ENCODE data around the gene NLRP3. TPM values are rescaled to one million over a fixed set of nuclear protein-coding genes. Genes with fewer than 3 reads are reported as not detected.

Gene NLRP3
- not detected in 2 replicates for total RNA-seq

DNA sequence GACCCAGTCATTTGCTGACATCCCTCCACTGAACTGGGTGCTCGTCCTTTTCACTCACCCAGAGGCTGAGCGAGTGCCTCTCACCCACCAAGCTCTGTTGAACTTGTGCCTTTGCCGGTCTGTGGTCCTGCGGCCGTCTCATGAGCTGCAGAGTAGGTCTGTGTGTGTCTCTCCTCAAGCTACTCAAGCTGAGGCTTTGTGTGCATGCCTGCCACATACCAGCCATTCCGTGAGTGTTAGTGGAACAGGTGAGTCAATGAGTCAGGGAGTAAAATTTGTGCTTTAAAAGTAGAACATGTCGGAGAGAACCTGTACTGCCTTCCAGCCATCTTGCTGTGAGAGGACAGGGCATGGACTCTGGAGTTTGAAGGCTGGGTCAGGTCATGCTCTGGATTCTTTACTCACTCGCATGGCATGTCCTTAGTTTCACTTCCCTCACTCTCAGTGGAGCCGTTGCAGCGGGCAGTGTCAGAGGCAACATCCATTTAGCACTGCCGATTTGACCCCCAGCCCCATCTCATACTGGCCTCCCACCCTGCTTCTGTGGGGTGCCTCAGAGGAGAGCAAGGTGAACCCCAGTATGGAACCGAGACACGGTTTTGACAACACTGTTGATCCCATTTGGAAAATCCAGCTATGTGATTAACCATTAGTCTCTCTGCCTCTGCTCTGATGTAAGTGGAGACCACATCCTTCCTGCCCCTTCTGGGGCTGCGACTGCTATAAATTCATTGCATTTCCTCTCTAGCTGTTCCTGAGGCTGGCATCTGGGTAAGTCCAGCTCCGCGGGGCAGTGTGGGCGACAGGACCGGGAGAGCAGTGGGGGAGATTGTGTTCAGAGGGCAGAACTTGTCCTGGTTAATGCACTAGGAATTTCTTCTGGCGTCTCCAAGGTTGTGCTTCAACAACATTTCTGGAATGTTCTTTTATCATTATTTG, at the start of gene NLRP3:
TSS of gene NLRP3 (plus strand) at position 751 of the 939 bp plus-strand sequence. CDS start 2,628 bp downstream, outside the sequence.

Other genes with a start within 250 kb of the NLRP3 start
- 90.1 and 93.8 TPM in 2 replicates for gene ZNF124, start 244.2 kb upstream of the NLRP3 start, total RNA-seq
- not detected in 2 replicates for gene VN1R5, start 160.1 kb upstream of the NLRP3 start, total RNA-seq
- 20.4 and 22.8 TPM in 2 replicates for gene ZNF496, start 84.3 kb upstream of the NLRP3 start, total RNA-seq
- not detected in 2 replicates for gene OR2B11, start 41.9 kb downstream of the NLRP3 start, total RNA-seq
- gene OR2C3, start 120.3 kb downstream of the NLRP3 start, total RNA-seq: not detected in 2 replicates
- gene GCSAML, start 133.0 kb downstream of the NLRP3 start, total RNA-seq: 0.11 TPM in 1 of 2 replicates, not detected in the other
- not detected in 2 replicates for gene OR2G2, start 172.2 kb downstream of the NLRP3 start, total RNA-seq
- not detected in 2 replicates for gene OR2G3, start 189.4 kb downstream of the NLRP3 start, total RNA-seq